D721Med (cell line): Measurements from ENCODE around the gene C1QTNF1.

ENCODE experiments used
- DNase-seq: peaks from one replicate; pipeline ENCODE4 v3.0.0; 2011; ENCODE audit warnings: low spot score; ENCODE audit not compliant: insufficient read length
- FAIRE-seq: peaks from 2 replicates; lab custom pipeline; 2011; peaks lifted over from hg19 to GRCh38; lab: Jason Lieb, UNC
- TF ChIP-seq, protein P1 (sequence below): IDR thresholded peaks from 2 replicates; pipeline ENCODE4 v1.5.1; 2012; ENCODE audit warnings: mild to moderate bottlenecking, control low read depth; ENCODE audit not compliant: insufficient read depth; ENCODE audit errors: missing control alignments

Gene C1QTNF1

DNA sequence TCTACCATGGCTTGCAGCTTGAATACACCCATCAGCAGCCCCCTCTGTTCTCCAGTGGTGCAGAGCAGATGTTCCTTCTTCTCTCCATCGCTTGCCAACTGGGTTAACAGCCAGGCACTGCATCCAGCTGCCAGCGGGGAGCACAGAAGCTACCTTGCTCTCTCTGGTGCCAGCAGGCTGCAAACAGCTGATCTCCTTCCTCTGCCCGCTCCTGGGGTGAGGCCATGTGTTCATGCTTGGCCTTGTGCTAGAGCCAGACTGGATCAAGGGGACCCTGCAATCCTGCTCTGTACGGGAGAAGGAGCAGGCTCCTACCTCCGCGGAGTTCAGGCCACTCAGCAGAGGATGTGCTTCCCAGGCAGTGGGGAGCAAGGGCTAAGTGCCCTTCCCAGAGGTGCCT is 26.6 kb downstream of the C1QTNF1 start:
- FAIRE-seq, result no peak
- no peak for DNase-seq
- TF ChIP-seq, protein P1, sequence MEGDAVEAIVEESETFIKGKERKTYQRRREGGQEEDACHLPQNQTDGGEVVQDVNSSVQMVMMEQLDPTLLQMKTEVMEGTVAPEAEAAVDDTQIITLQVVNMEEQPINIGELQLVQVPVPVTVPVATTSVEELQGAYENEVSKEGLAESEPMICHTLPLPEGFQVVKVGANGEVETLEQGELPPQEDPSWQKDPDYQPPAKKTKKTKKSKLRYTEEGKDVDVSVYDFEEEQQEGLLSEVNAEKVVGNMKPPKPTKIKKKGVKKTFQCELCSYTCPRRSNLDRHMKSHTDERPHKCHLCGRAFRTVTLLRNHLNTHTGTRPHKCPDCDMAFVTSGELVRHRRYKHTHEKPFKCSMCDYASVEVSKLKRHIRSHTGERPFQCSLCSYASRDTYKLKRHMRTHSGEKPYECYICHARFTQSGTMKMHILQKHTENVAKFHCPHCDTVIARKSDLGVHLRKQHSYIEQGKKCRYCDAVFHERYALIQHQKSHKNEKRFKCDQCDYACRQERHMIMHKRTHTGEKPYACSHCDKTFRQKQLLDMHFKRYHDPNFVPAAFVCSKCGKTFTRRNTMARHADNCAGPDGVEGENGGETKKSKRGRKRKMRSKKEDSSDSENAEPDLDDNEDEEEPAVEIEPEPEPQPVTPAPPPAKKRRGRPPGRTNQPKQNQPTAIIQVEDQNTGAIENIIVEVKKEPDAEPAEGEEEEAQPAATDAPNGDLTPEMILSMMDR, result no peak

DNA sequence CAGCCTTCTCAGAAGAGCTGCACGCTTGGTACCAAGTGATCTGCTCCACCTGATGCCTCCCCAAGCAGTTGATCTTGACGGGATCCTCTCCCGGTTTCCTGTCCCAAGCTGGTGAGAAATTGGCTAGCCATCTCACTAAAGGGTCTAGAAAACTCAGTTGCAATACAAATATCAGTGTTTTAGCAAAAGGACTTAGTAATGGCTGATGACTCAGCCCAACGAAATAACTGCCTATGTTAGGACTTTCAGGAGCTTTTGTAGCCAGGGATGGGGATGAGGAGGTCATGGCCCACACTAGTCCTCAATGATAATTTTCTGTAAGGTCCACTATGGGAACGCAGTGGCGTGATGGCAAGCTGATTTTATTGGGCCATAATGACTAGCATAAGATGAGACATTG is 27.3 kb downstream of the C1QTNF1 start:
- DNase-seq, result no peak
- TF ChIP-seq, protein P1, result no peak
- FAIRE-seq, result no peak

GRCh38 chr17:79052131-79052530 is 28.2 kb downstream of the C1QTNF1 start:
- FAIRE-seq, result no peak
- DNase-seq, result no peak
- TF ChIP-seq, protein P1, result no peak

DNA sequence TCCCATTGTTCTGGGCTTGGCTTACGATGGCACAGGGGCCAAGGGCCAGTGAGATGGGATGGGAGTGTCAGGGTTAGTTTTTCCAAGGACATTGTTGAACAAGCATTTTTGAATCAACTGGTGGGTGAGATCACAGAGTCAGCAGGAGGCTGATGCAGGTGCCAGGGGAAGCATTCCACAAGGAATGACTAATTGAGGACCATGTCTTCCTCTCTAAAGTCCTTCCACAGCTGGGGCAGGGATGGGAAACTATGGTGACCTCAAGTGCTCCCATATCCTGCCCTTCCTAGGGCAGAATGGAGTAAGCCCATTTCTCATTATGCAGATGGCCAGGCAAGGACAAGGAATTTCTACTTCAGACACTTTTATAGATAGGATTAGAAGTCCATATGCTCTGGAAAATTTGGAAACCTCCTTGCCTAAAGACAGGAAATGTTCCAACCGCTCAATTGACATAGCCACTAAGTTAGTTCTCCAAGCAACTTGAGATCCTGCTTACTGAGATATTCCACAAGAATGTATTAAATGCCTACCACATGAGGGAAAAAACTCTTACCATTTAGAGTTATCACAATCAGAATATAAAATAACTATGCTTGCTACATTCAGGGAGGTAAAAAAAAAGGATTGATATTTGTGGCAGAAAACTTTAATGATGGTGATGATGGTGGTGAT is 29.4 kb downstream of the C1QTNF1 start:
- TF ChIP-seq, protein P1, result no peak
- FAIRE-seq (no peak), DNase-seq (no peak)

DNA sequence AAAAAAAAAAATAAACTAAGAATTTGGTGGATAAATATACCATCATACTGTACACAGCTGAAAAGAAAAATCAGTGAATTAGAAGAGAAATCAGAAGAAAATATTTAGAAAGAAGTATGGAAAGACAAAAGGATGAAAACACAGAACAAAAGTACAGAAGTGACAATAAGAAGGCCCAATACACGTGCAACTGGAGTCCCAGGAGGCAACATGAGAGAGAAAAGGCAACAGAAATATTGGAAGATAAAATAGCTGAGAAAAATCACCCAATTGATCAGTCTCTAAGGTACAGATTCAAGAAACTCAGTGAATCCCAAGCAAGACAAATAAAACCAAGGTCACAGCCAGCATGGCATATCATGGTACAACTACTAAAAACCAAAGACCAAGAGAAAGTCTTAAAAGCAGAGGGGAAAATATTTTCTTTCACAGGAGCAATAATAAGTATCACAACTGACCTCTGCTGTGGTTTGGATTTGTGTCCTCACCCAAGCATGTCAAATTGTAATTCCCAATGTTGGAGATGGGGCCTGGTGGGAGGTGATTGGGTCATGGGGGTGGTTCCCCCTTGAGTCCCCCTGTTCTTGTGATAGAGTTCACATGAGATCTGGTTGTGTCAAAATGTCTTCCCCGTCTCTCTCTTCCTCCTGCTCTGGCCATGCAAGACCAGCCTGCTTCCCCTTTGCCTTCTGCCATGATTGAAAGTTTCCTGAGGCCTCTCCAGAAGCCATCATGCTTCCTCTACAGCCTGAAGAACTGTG is 30.4 kb downstream of the C1QTNF1 start:
- TF ChIP-seq, protein P1, result no peak
- no peak for DNase-seq
- no peak for FAIRE-seq

GRCh38 chr17:79055197-79055596 is 31.2 kb downstream of the C1QTNF1 start:
- TF ChIP-seq, protein P1, result no peak
- FAIRE-seq (no peak), DNase-seq (no peak)
